B cell (primary cell): ENCODE data around the gene NCOA5. TPM values are rescaled to one million over a fixed set of nuclear protein-coding genes. Genes with fewer than 3 reads are reported as not detected.
A peak's percentile ranks its signal among the peaks of the same experiment; 100 is the strongest.

Experiments used
- ATAC-seq: fragments of 200-7000 bp; cut with Tn5 transposase; one replicate; pipeline ENCODE4 v1.10.0; 2021; ENCODE audit warnings: low read depth, mild to moderate bottlenecking, moderate number of reproducible peaks, moderate library complexity
- CTCF ChIA-PET: fragments of 350-600 bp; sonication (Branson Sonifier 250); formaldehyde crosslinking; loops from one replicate; lab custom pipeline; 2021; ENCODE audit warnings: antibody characterized with exemption, inconsistent platforms; lab: Charles Lee
- POLR2A ChIA-PET: fragments of 350-600 bp; sonication (Branson Sonifier 250); formaldehyde crosslinking; loops from one replicate; lab custom pipeline; 2021; ENCODE audit warnings: antibody characterized with exemption; lab: Charles Lee
- DNase-seq: peaks from one replicate; pipeline ENCODE4 v3.0.0; 2013
- H2AFZ ChIP-seq: 2 replicates; pipeline ENCODE4 v1.6.1; 2012; ENCODE audit warnings: mild to moderate bottlenecking, low read depth, low read length; ENCODE audit not compliant: insufficient read depth, poor library complexity, severe bottlenecking
- H3K27ac ChIP-seq, 2 donors: 1 replicate in 1 of 2; 2 replicates in 1 of 2; pipeline ENCODE4 v1.5.1; 2012 to 2013; ENCODE audit warnings: low read length in 2 of 2, mild to moderate bottlenecking in 2 of 2, moderate library complexity in 1 of 2
- H3K27me3 ChIP-seq, 4 experiments: fragments of 200-600 bp in 1 of 4; sonication (generic) in 1 of 4; replicated peaks in 1 of 4; 1 replicate in 2 of 4; 2 replicates in 2 of 4; pipeline versions ENCODE4 v1.6.1 to v1.7.0; 2013 to 2016; ENCODE audit warnings: low read length in 3 of 4, mild to moderate bottlenecking in 2 of 4, mixed read lengths in 1 of 4, moderate library complexity in 1 of 4; ENCODE audit not compliant: insufficient read depth in 4 of 4, control insufficient read depth in 3 of 4; ENCODE audit errors: control extremely low read depth in 1 of 4
- H3K36me3 ChIP-seq, 2 experiments: replicated peaks in 1 of 2; 1 replicate in 1 of 2; 2 replicates in 1 of 2; pipeline versions ENCODE4 v1.6.1 to v1.7.1; 2013; ENCODE audit warnings: low read length in 1 of 2; ENCODE audit not compliant: insufficient read depth in 2 of 2, control insufficient read depth in 1 of 2; ENCODE audit errors: control extremely low read depth in 1 of 2, extremely low read depth in 1 of 2
- H3K4me1 ChIP-seq, 2 donors: fragments of 200-600 bp in 1 of 2; sonication (generic) in 1 of 2; 1 replicate in 1 of 2; 2 replicates in 1 of 2; pipeline versions ENCODE4 v1.5.1 to v1.6.1; 2013 to 2017; ENCODE audit warnings: low read length in 2 of 2; ENCODE audit not compliant: control insufficient read depth in 2 of 2, insufficient read depth in 2 of 2
- H3K4me2 ChIP-seq: replicated peaks from 2 replicates; pipeline ENCODE3; 2012; ENCODE audit warnings: mild to moderate bottlenecking, low read depth, low read length; ENCODE audit not compliant: poor library complexity, severe bottlenecking
- H3K4me3 ChIP-seq, 5 experiments: fragments of 200-600 bp in 1 of 5; sonication (generic) in 1 of 5; 1 replicate in 3 of 5; 2 replicates in 2 of 5; pipeline versions ENCODE4 v1.5.1 to v1.7.0; 2011 to 2016; ENCODE audit warnings: low read length in 4 of 5, mild to moderate bottlenecking in 4 of 5, low read depth in 2 of 5, control low read depth in 1 of 5, moderate library complexity in 1 of 5; ENCODE audit not compliant: insufficient read depth in 1 of 5; ENCODE audit errors: control extremely low read depth in 1 of 5, extremely low read depth in 1 of 5
- H3K79me2 ChIP-seq: fragments of 200-600 bp; sonication (generic); one replicate; pipeline ENCODE4 v1.6.0; 2016; ENCODE audit warnings: low read length; ENCODE audit not compliant: control insufficient read depth, insufficient read depth
- H3K9ac ChIP-seq: fragments of 200-600 bp; sonication (generic); 2 replicates; pipeline ENCODE4 v1.6.1; 2017; ENCODE audit warnings: mild to moderate bottlenecking, low read length, moderate library complexity
- H3K9me3 ChIP-seq, 3 donors: one replicate each; pipeline versions ENCODE4 v1.6.1 to v1.7.1; 2013; ENCODE audit warnings: low read length in 2 of 3; ENCODE audit not compliant: control insufficient read depth in 2 of 3, insufficient read depth in 1 of 3; ENCODE audit errors: control extremely low read depth in 1 of 3
- H4K20me1 ChIP-seq: 2 replicates; pipeline ENCODE4 v1.6.0; 2012; ENCODE audit warnings: mild to moderate bottlenecking, low read length; ENCODE audit not compliant: insufficient read depth, control insufficient read depth, poor library complexity, severe bottlenecking
- H3K27ac Mint-ChIP-seq: one replicate; pipeline ENCODE4 v1.8.0; 2021; ENCODE audit warnings: mixed read lengths
- H3K27me3 Mint-ChIP-seq: one replicate; pipeline ENCODE4 v1.8.0; 2021; ENCODE audit warnings: mixed read lengths
- H3K4me1 Mint-ChIP-seq: one replicate; pipeline ENCODE4 v1.8.0; 2021; ENCODE audit warnings: mixed read lengths
- H3K4me3 Mint-ChIP-seq: one replicate; pipeline ENCODE4 v1.8.0; 2021; ENCODE audit warnings: mixed read lengths
- H3K9me3 Mint-ChIP-seq: one replicate; pipeline ENCODE4 v1.8.0; 2022; ENCODE audit warnings: mixed read lengths; ENCODE audit not compliant: insufficient read depth
- CTCF ChIP-seq: fragments of 200-600 bp; IDR thresholded peaks from one replicate; pipeline ENCODE4 v1.8.0; 2022; ENCODE audit warnings: antibody characterized with exemption, mild to moderate bottlenecking
- EZH2 ChIP-seq: IDR thresholded peaks from 2 replicates; pipeline ENCODE4 v1.6.1; 2012; ENCODE audit warnings: borderline replicate concordance, low read depth, mild to moderate bottlenecking, moderate library complexity, low read length; ENCODE audit not compliant: insufficient read depth, poor library complexity, severe bottlenecking
- WGBS: methylation state at CpG from one replicate; pipeline ENCODE4 v1.1.5; 2013; ENCODE audit warnings: missing lambda C conversion rate; ENCODE audit not compliant: insufficient coverage; 5-methylcytosine and 5-hydroxymethylcytosine counted together
- intact Hi-C: fragments of 100-400 bp; cut with micrococcal nuclease; formaldehyde crosslinking; loops from one replicate; pipeline ENCODE4 v1.10.0; 2022
- polyA plus RNA-seq: library from polyadenylated mRNA; depleted of rRNA; stranded (reverse); fragments of >200 nt; gene quantifications from 2 replicates; pipeline ENCODE4 v1.2.3, GENCODE V29; 2012
- total RNA-seq, 2 donors: library from RNA; stranded (reverse); fragments of 120-200 nt in 1 of 2; gene quantifications; 1 replicate in 1 of 2; 2 replicates in 1 of 2; pipeline versions ENCODE4 v1.2.3 to v1.2.4, GENCODE V29; 2013 to 2022

NCOA5 gene
- total and polyA plus RNA-seq, 2 donors (not counting 1 experiment from before 2014, with no cell fraction given) = 26.0 to 41.6 TPM

GRCh38 chr20:46014517-46015396 lies 75.0 kb downstream of the NCOA5 start:
- H3K4me1 Mint-ChIP-seq = peaks cover 41% of the 10 kb centered on the region
- POLR2A ChIA-PET = interaction anchor here (0.6 to 1.2 kb wide), 5 partner anchors 11 to 155 kb away, joined by 3 to 5 read pairs (median 3); no protein-coding TSS in a partner anchor
- CTCF ChIA-PET = interaction anchor here (0.6 to 4.9 kb wide), 31 partner anchors 9 to 423 kb away, joined by 3 to 84 read pairs (median 4); partner anchors contain the start of genes ELMO2, PCIF1, SLC12A5 and ZNF335
- DNase-seq (no peak), ATAC-seq (no peak)
- peak overlapping the region; percentile 63 for H3K27ac Mint-ChIP-seq
- 89% methylated on average over 1 of the region's 7 CpGs for WGBS
- Histone ChIP-seq H3K79me2 (no peaks in the 10 kb centered on the region), H4K20me1 (no peaks in the 10 kb centered on the region), H3K27ac (no peak overlapping the region), H2AFZ (peak overlapping the region; percentile 64), H3K36me3 (no peaks in the 10 kb centered on the region), H3K27me3 (peaks cover 0 to 49% (median 27%) of the 10 kb centered on the region in 4 experiments), H3K4me3 (no peak overlapping the region), H3K9ac (no peak overlapping the region), H3K4me2 (peak overlapping the region; percentile 82), H3K4me1 (peaks cover 41 to 45% of the 10 kb centered on the region in 2 donors), H3K9me3 (peaks cover 0 to 39% (median 0%) of the 10 kb centered on the region in 3 donors)
- intact Hi-C loops = loop anchor here (1.0 to 2.0 kb wide), 3 partner anchors 27 to 392 kb away; partner anchors contain the start of gene ELMO2
- TF ChIP-seq CTCF (no peak), EZH2 (no peak)
- peak overlapping the region; percentile 72 for H3K4me3 Mint-ChIP-seq
- H3K27me3 Mint-ChIP-seq = peaks cover 51% of the 10 kb centered on the region
- no peaks in the 10 kb centered on the region for H3K9me3 Mint-ChIP-seq
